Hepatocyte (in vitro differentiated cells): ENCODE measurements around the gene NMRAL1.

ENCODE experiments used
- EZH2phosphoT487 ChIP-seq: fragments of 200-600 bp; sonication (generic); IDR thresholded peaks from one replicate; pipeline ENCODE4 v1.6.1; 2018; ENCODE audit warnings: antibody characterized with exemption, mild to moderate bottlenecking, low read depth, moderate library complexity; ENCODE audit not compliant: unreplicated experiment, severe bottlenecking
- TF ChIP-seq, protein P1 (sequence below): fragments of 200-600 bp; sonication (generic); IDR thresholded peaks from 2 replicates; pipeline ENCODE4 v1.5.1; 2016; ENCODE audit warnings: antibody characterized with exemption, mild to moderate bottlenecking; ENCODE audit not compliant: poor library complexity

GRCh38 chr16:4412159-4412558 is 62.3 kb downstream of the NMRAL1 start:
- TF ChIP-seq, protein P1, sequence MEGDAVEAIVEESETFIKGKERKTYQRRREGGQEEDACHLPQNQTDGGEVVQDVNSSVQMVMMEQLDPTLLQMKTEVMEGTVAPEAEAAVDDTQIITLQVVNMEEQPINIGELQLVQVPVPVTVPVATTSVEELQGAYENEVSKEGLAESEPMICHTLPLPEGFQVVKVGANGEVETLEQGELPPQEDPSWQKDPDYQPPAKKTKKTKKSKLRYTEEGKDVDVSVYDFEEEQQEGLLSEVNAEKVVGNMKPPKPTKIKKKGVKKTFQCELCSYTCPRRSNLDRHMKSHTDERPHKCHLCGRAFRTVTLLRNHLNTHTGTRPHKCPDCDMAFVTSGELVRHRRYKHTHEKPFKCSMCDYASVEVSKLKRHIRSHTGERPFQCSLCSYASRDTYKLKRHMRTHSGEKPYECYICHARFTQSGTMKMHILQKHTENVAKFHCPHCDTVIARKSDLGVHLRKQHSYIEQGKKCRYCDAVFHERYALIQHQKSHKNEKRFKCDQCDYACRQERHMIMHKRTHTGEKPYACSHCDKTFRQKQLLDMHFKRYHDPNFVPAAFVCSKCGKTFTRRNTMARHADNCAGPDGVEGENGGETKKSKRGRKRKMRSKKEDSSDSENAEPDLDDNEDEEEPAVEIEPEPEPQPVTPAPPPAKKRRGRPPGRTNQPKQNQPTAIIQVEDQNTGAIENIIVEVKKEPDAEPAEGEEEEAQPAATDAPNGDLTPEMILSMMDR, result no peak
- no peak for TF ChIP-seq EZH2phosphoT487
